GM12874 (cell line): ENCODE measurements around the gene RAB41.
A peak's percentile ranks its signal among the peaks of the same experiment; 100 is the strongest.

Experiments used
- CTCF ChIP-seq: IDR thresholded peaks from 2 replicates; pipeline ENCODE4 v1.5.1; 2011; ENCODE audit warnings: low read depth, mild to moderate bottlenecking, control low read depth, low read length, moderate library complexity; ENCODE audit not compliant: insufficient read depth

RAB41 gene

GRCh38 chrX:70254063-70254400 is 27.9 kb upstream of the RAB41 start:
- TF ChIP-seq CTCF: no peak

GRCh38 chrX:70254909-70255308 is 27.1 kb upstream of the RAB41 start:
- TF ChIP-seq CTCF: no peak

- TF ChIP-seq CTCF: no peak
These were observed 26.5 kb upstream of the RAB41 start for GRCh38 chrX:70255452-70255851.

GRCh38 chrX:70257423-70258288 is 24.3 kb upstream of the RAB41 start:
- TF ChIP-seq CTCF: no peak

- no peak for TF ChIP-seq CTCF
These were observed 21.9 kb upstream of the RAB41 start, which contains the start of gene P2RY4 for GRCh38 chrX:70260104-70260503. P2RY4 (minus strand) TSS chrX:70260204; CDS start chrX:70259624, 580 bp downstream.

GRCh38 chrX:70262952-70263567 is 18.9 kb upstream of the RAB41 start:
- TF ChIP-seq CTCF: peak; percentile 58

- TF ChIP-seq CTCF: no peak
These were observed 17.2 kb upstream of the RAB41 start for GRCh38 chrX:70264784-70265183.
